HG02678 (cell line): ENCODE measurements around the gene HOXB9.

Experiments
- ATAC-seq: cut with Tn5 transposase; IDR thresholded peaks from one replicate; pipeline ENCODE4 v1.9.1; 2021; ENCODE audit warnings: mild to moderate bottlenecking, moderate library complexity; ENCODE audit not compliant: unreplicated experiment

The HOXB9 gene

DNA sequence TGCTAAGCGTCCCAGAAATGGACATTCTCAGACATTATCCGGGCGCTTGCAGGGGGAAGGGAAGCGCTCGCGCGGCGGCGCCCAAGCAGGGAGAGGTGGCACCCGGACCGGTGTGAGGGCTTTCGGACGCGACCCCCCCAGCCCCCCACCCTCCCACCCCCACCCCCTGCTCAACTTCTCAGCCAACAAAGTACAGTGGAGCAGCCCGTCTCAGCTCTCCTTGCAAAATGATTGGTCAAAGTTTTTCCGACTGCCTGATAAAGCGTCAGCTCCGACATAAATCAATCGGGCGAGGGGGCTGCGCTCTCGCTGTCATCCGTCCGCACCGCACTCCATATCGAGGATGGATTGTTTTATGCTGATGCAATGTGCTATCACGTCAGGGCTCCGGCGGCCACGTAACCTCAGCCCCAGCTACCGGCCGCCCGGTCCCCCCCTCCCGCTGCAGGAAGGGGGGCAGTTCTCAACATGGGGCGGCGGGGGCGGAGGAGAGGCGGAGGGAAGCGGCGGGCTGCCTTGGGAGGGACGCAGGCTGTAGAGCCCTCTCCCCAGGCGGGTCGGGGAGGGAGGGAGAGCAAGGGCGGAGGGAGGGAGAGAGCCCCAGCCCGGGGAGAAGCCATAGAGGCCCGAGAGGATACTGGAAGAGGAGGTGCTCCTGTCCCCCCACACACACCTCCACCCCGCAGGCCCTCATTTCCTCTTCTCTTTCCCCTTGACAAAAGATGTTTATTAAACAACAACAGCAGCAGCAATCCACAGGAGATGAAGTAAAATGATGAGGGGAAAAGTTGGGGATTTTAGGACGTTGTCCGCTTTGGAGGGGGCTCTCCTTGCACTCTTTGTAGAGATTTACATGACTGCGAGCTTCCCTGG lies at the start of gene HOXB9:
Gene HOXB9, minus strand, starts transcription at position 114 of the 873 bp plus-strand sequence. Its CDS starts 89 bp downstream, at position 25.
- no peak for ATAC-seq

DNA sequence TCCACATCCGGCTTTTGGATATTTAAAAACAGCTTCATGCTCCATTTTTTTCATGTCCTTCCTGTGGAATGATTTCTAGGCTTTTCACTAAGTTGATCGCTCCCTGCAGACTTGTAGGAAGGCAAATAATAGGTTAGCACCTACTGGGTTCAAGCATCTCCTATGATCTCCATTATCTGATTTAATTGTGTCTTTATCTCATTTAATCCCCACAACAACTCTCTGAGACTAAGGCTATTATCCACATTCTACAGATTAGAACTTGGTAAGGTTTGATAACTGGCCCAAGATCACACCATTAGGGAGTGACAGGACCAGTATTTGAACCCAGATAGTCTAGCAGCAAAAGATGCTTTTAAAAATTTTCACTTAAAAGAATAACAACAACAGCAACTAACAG lies 46.2 kb upstream of the HOXB9 start:
- no peak for ATAC-seq

DNA sequence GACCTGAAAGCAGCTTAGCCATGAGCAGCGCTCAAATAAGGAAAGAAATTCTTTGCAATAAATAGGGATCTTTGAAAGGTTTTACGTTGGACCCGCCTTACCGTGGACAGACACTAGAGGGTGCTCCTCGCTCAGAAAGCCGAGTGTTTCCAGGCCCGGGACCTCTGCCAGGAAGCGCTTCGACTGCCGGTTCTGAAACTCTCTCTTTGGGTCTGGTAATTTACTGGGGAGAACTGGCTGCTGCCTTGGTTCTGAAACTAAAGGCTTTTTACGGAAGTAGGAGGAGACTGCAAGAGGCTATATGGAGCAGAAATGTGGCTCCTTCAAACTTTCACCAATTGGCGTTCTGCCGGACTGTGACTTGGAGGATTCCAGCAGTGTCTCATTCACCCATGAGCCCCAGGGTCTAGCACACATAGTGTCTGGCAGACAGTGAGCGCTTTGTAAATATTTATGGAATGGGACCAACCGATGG lies 45.6 kb upstream of the HOXB9 start:
- ATAC-seq: no peak

DNA sequence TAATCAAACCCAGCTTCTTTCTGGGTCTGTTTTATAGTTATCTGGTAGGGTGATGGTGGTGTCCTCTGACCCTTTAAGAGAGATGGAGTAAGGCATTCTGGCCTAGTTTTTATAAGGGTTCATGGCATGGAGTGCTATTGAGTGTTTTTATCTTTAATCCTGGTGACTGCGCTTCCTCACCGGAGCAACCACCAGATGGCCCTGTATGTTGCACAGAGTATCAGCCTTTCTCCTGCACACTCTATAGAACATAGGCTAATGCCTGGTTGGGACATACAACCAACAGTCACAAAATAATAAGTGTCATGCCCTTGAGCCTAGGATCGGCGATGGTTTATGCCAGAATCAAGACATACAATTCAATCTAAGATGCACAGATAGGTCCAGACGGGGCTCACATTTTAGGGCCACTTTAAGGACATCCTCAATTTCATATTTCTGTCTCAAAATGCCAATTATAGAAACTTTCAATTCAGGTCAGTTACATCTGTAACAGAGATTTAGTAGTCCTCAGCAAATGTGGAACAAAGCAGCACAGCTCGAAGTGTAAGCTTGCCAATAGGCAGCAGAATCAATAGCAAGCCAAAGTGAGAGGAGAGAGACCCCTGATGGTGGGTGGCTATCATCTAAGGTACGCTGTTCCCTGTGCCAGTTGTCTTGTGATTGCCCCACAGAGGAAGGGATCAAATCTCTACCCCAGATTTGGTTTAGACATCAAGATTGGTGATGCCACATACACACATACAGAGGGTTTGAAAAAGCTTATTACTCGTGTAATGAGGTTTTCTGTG lies 37.2 kb upstream of the HOXB9 start:
- ATAC-seq: no peak

DNA sequence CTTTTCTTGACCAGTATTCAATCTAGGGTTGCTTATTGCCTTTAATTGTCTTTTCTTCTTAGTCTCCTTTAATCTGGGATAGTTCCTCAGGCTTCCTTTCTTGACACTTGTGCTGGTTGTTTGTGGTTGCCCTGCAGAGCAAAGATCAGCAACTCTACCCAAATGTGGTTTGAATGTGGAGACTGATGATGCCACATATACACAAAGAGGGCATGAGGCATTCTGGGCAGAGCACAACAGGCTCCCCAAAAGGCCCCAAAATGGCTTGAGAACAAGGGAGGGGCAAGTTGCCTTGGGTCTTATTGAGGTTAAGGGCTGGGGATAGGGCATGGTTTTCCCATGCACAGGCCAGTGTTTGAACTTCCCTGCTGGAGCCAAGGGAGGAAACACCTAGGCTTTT lies 29.8 kb upstream of the HOXB9 start:
- no peak for ATAC-seq

DNA sequence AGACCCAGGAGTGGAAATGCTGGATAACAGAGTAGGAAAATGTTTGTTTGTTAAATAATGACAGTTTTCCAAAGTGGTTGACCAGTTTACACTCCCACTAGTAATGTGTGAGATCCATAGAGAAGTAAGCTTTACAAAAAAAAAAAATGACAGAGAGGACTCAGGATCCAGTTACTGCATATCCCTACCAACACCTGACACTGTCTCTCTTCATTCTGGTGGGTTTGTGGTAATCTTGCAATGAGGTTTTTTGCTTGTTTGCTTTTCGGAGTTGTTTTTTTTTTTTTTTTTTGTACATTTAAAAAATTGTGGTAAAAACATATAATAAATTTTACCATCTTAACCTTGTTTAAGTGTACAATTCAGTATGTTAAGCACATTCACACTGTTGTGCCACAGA lies 23.6 kb upstream of the HOXB9 start:
- ATAC-seq: no peak

DNA sequence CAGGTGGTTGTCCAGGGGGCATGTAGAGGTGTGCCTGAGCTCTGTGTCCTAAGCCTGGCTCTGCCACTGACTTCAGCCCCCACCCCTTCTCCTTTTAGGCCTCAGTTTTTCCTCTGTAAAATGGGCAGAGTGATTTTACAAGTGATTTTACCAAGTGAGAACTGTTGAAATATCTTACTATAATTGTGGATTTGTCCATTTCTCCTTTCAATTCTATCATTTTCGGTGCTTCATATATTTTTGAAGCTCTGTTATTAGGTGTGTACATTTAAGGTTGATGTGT lies 21.7 kb upstream of the HOXB9 start:
- no peak for ATAC-seq

DNA sequence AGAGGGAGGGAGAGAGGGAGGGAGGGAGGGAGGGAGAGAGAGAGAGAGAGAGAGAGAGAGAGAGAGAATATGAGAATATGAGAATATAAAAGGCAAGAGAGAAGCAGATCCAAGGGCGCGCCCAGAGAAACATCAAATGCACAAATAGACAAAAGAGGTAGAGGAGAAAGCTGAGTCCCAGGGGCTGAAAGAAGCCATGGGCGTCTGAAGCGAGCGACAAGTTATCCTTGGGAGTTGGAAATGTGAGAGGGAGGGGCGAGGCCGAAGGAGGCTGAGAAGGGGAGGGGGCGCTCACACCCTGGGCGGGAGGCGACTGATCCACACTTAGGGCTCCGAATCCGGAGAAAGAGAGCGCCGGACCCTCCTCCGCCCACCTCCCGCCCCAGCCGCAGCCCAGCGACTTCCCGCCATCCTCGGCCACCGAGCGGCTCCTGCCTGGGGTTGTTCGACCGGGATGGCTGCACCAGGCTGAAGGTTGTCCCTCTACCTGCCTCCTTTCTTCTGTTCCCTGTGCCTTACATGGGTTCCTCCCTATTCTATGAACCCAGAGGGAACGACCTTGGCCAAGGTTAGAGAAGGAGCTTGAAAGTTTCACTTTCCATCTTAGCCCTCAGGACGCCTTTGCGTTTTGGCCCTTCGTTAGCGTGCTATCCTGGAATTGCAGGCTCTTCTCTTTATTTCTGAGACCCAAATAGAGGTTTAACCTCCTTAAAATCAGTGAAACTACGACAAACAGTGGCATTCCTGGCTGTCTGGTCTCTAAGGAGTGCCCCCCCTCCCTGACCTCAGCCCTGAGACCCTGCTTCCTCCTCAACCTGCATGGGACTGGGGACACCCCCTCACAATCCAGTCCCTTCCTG lies 21.2 kb upstream of the HOXB9 start:
- no peak for ATAC-seq

DNA sequence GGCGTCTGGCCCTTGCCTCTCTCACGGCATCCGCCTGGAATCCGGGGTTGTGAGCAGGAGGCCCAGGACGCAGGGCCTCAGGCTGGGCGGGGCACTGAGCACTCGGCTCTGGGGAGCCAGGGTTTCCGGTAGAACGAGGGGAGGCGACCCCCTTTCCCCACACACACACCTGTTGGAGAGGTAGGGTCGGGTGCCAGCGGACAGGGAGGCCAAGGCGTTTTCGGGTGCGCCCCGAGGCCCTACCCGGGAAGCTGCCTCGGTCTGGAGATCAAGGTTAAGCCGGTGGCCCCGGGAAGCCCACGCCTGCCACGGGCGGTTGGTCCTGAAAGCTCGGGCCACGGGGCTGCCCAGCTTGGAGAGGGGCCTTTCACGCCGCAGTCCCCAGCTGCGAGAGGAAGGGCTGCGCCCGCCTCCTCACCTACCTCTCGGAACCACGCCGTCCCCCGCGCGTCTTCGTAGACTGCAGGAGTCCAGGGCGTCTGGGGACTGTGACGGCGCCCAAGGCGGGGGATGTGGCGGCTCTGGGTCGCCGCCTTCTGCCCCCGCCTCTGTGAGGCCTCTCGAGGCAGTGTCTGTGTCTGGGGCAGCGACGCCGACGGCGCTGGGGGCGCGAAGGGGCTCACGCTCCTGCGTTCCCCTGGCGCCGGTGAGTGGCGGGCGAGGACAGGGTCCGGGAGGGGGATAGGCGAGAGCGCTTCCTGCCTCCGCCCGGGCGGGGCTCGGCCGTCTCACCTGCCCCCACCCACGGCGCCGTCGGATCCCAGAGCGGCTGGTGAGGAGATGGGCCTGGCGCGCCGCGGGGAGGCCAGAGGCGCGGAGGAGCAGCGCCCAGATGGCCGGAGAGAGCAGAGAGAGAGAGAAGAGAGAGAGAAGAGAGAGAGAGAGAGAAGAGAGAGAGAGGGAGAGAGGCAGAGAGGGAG lies 20.3 kb upstream of the HOXB9 start:
- ATAC-seq: no peak

DNA sequence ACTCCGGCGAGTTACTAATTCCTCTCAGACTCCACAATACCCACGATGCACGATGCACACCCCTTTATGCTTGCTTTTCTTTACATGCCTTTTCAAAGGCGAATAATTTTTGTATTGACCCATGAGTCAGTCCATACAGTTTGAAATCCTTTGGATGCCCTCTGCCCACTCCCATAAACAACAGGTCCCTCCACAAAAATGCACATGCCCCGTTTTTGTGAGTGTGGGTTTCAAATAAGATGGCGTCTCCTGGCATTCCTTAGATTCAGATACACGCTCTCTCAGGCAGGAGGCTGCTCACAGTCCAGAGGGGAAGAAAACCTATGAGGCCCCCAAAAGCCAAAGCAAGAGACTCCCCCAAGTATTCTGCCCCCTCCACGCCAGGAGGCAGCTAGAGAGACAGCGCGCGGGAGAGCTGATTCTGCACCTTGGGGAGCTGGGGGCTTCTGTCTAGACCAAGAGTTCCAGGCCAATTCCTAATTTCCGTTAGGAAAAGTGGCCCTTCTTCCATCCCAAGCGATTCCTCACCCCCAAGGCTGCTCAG lies 19.6 kb upstream of the HOXB9 start:
- no peak for ATAC-seq

DNA sequence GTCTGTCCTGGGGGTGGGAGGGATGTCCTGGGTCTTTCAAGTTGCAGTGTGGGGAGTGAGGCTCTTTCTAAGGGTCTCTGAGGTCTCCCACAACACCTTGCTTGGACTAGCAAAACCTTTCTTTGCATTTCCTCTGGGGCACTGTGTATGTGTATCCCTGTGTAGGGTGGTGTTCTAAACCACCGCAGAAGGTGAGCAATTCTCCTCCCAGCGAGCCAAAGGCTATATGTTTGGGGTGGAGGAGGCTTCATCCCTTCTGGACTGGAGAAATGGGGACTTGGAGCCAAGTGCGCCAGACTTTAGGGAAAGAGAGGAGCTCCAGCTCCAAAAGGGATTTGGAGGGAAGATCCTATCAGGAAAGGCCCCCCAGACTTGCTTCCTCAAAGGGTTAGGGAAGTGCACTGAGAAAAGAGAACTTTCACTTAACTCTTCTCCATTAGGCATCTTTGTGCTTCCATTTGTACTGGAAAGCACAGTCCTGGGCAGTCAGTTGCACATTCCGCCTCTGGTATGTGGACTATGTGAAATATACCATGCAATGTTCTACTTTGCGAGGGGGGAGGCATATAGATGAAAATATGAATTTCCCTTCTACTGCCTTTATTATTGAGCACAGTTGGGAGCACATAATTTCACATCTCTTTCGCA lies 18.9 kb upstream of the HOXB9 start:
- no peak for ATAC-seq

DNA sequence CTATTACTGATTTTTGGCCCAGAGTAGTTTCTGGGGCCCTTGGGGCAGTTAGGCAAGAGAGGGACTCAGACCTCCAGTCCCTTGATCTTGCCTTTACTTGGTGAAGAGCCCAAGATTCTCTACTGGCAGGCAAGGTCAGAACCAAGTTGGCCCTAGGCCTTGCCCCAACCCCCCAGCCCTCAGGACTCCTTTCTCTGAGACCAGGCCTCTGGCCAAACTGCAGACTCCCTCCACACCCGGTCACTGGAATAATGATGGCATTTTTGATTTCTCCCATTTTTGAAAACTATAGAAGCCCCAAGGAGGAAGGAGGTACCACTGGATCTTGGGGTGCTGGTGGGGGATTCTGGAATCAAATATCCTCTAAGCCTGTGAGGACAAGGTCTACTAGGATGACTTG lies 18.0 kb upstream of the HOXB9 start:
- ATAC-seq: no peak

DNA sequence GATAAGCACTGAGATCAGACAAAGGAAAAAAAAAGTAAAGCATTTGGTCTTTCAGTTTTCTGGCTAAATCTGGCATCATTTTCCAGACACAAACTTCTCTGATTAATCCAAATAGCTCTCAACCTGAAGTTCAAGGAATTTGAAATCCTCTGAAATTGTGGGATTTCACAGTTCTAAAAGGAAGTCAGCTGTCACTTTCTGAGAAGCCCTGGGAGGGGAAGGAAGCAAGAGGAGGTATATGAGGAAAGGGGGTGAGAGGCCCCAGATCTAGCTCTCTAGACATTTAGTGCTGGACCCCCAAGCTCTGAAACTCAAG lies 17.5 kb upstream of the HOXB9 start:
- ATAC-seq: no peak

DNA sequence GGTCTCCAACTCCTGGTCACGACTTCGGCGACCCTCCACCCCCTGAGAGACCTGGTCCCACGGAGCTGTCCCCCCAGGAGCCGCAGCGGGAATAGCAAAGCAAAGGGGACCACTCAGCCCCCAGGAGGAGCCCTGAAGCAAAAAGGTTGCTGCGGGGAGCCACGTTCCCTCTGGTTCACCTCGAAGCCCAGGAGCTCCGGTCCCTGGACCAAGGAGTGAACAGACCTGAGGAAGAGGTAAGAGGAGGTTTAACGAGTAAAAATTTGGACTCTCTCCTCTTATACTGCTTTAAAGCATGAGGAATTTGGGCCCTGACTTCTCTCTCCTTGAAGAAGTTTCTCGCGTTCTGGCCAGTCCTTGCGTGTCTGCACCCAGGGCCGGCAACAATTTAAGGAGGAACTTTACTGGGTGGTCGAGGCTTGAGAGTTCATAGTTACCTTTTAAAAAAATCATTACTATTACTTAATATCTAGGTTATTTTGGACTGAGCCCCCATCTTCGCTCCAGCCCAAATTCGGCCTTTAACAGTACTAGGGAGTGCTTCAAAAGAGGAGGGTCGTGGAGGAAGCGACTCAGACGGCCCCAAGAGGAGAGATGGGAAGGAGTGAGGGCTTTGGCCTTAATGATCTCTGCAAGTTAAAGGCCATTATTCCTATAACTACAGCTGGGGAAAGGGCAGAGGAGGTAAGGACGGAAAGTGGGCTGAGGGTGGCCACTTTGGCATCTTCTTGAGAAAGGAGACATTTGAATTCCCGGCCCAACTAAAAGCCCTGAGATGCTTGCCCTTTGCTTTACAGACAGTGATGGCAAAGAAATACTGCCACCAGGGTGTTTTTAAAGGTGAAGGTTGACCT lies 16.9 kb upstream of the HOXB9 start:
- ATAC-seq: no peak

DNA sequence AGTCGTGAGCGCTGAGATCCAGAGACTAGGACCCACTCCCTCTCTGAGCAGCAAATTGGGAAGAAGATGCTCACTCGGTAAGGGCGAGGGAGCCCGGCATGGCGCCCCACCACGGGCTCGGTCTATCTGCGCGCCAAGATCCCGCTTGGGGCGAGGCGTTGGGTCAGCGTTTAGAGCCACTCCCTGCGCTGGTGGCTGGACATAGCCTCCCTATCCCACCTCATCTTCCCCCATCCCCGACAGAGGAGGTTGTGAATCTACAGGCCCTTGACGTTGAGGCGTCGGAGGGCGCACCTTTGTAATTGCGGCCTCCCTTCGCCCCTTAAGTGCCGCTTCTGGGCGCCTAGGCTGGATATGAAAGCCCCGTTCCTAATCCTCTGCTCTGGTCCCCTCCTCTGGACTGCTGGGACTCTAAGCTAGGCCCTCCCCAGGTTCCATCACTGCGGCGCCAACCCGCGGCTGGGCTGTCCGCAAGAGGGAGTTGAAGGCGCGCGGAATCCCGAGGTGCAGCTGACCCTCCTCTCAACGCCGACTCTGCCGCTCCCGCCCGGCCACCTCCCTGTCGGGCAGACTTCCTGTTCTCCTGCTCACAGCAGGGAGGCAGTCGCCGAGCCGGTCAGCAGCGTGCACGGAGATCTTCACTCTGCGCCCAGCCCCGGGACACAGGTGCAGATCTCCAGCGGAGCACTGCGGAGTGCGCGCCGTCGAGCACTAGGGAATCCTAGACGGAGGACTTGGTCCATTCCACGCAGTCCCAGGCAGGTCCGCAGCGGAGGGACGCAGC lies 16.1 kb upstream of the HOXB9 start:
- no peak for ATAC-seq

DNA sequence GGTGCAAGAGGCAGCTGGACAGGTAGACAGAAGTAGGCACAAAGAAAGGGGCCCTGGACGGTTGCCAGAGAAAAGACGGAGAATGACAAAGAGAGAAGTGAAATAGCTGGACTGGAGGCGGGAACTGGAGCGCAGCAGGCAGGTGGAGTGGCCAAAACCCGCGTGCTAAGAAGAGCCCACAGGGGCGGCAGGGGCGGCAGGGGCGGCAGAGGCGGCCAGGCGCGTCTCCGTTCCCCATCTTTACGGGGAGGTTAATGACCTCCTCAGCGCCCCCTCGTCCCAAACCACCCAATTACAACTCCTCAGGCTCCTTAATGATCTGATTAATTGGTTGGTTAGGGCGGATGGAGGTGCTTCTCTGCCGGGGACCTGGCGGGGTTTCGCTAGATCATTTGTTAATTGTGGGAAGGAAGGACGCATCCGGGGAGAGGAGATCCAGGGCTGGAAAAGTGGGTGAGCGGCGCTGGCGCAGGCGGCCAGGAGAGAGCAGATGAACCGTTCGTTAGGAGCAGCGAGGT lies 15.4 kb upstream of the HOXB9 start:
- ATAC-seq: no peak

DNA sequence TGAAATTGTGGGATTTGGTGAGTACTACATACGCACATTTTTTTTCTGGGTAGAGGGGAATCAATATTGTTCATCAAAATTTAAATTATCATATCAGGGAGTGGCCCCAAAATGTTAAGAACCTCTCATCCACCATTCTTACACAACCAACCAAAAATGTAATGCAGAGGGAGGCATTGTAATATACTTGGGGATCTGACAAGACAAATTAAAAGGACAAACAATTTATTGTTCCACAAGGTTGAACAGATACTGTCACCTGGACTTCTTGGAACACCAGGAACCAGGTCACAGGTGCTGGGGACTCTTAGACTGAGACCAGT lies 14.7 kb upstream of the HOXB9 start:
- no peak for ATAC-seq
